HG02759 (cell line): ENCODE data around the gene CSTA.

Source experiments
- ATAC-seq: cut with Tn5 transposase; IDR thresholded peaks from one replicate; pipeline ENCODE4 v1.9.1; 2021; ENCODE audit warnings: mild to moderate bottlenecking, moderate library complexity; ENCODE audit not compliant: unreplicated experiment

CSTA gene

DNA sequence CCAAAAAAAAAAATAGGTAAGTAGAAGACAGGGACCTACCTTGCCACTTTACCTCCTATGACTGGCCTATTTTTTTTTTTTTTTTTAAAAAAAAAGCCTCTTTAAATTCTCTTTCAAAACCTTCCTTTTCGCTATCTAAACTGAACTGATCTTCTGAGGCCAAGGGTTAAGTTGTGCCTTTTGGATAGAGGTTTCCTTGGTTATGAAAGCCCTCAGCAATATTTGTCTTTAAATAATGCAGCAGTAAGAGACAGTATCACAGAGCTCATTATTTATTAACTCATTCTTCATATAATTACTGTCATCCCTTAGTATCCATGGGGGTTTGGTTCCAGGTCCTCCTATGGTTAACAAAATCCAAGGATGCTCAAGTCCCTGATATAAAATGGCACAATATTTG lies 49.0 kb downstream of the CSTA start:
- ATAC-seq, result no peak

DNA sequence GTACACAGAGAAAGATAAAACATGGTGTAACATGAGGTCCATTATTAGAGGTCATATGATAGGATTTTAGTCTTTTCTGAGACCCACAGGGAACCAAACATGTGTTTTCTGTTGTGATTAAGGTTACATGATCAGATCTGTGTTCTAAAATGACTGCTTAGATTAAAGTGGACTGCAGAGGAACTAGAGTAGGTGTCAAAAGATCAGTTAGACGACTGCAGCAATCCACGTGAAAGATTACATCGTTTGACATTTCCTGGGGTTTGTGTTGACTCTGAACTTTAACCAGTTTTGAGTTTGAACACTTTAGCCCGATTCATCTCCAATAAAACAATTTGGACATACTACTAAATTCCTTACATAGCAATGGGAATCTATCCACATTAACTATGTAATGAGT lies 52.9 kb downstream of the CSTA start:
- ATAC-seq, result no peak

DNA sequence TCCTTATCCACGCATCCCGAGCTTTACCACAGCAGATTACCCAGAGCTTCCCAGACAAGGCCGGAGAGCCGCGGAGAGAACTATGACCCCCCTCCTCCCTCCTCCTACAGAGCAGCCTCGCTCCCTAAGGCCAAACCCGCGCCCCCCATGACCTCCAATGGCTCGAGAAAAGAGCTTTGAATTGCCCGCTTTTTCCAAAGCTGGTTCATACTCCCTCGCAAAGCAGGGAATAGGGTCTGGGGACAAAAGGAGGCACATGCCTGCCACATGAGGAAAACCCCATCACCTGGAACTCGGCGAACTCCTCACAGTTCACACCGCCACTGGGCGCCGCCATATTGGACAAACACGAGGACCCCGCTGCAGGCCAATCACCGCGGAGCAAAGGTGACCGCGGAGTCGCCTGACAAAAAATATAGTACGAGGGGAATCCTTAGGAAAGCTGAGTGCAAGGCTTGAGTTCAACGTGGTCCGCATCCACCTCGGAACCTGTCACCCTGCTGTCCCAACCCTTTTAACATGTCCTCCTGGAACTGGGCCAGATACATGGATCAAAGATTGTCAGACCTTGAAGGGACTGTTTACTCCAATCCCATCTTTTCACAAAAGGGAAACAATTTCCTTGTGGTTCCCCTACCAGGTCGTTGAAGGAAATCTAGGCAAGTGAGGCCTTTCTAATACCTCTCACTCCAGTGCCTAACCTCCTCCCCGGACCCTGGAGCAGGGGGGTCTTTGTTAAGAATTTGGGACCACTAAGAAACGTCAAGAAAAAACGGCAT lies 58.0 kb downstream of the CSTA start, which contains the start of gene MIX23:
Gene MIX23 (minus strand): TSS at position 344 of the 779 bp plus-strand sequence. CDS start 7 bp downstream, at position 337.
- ATAC-seq, result peak; percentile 41

DNA sequence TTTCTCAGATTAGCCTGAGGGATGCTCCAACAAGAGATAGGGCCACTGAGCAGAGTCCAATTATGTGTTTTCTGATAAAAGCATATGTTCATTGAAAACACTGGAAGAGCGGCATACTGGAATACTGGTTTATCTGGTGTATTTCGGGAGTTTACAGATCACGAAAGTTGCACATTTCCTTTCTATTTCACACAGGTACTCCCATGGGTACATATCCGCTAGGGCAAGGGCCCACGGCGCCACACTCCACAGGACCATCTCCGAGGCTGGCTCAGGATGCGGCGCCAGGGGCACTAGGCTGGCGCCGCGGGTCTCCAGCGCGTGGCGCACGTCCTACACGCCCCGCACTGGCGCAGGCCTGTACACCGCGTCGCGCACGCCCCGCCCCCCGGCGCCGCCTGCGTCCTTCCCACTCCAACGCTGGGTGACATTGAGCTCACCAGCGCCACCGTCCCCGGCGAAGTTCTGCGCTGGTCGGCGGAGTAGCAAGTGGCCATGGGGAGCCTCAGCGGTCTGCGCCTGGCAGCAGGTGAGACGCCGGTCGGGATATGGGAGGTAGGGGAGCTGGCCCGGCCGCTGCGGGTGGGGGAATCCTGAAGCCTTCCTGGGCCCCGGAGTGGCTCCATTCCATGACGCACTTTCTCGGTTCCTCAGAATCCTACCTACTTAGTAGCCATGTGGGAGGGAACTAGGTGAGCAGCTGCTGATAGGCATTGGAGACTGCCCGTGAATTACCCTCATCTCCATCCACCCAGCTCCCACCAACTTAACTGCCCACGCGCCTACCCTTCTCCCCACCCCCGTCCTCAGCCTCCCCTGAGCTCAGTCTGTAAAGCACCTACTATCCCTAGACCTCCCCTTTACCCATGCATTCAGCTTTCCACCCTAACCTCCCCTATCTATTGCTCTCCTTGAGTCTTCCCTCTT lies 59.0 kb downstream of the CSTA start, which contains the start of gene FAM162A:
Gene FAM162A (plus strand): TSS at position 412 of the 927 bp plus-strand sequence. CDS start 84 bp downstream, at position 496.
- ATAC-seq, result peak; percentile 94

DNA sequence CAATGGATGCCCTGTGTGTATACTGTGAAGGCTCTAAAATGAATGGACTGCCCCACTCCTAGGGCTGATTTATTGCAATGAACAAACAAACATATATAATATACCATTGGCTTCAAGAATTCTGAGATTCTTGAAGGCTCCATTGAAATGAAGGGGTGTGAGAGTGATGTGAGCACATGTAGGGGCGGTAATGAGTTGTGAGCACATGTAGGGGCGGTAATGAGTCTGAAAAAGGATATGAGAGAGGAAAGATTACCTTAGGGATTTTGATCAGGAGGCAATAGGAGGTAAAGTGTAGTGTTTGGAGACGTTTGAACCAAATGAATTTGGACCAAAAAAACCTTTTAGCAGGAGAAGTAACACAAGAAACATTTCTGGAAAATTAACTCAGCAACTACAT lies 62.7 kb downstream of the CSTA start:
- no peak for ATAC-seq

DNA sequence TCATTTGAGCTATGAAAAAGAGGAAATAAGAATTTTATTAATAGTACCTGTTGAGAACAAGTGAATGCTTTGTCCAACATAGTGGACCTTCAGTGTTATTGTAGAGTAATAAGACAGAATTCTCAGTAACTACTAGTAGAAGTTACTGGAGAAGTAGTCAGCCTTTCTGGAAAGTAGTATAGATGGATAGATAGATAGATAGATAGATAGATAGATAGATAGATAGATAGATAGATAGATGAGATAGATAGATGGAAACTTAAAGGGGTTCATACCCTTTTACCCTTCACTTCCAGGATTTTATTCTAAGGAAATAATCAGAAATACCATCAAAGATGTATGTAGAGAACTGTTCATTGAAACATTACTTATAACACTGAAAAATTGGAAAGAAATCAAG lies 64.1 kb downstream of the CSTA start:
- ATAC-seq, result no peak

DNA sequence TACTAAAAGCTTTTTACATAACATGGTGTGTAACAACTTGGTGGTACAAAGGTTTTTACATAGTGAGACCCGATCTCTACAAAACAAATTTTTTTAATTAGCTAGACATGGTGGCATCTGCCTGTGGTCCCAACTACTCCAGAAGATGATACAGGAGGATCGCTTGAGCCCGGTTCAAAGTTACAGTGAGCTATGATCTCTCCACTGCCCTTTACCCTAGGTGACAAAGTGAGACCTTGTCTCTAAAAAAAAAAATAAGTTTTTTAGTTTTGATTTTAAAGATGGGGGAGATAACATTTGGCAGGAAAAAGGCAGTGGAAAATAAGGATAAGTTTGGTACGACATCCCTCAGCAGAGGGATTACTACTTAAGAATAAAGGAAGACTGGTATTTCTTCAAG lies 64.8 kb downstream of the CSTA start:
- no peak for ATAC-seq

DNA sequence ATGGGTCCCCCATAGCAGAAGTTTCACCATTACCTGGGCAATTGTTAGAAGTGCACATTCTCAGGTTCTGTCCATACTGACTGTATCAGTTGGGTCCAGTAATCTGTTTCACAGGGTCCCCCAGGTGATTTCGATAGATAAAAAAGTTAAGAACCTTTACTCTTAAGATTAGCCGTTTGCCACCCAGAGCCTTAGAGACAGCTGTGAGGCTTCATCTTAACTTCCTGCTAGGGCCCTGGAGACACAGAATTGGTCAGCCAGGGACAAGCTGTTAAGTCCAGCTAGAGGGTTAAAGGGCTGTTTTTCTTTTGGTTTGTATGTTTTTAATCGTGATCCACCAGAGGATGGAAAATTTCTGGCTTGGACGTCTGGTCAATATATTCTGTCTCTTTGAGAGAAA lies 65.6 kb downstream of the CSTA start:
- ATAC-seq, result no peak
